ENCODE results near the gene SQOR.
A peak's percentile ranks its signal among the peaks of the same experiment; 100 is the strongest.

GRCh38 chr15:45611305-45611704 is 23.5 kb upstream of the SQOR start:
- TF ChIP-seq CTCF (IDR thresholded peaks at IDR 0.05; ENCODE audit: low read depth, low read length) (peak; percentile 71), EZH2phosphoT487 (IDR thresholded peaks at IDR 0.05; ENCODE audit: low read depth) (no peak)

Data from OCI-LY3 (cell line).